Non-pigmented ciliary epithelial cell (primary cell): Measurements from ENCODE around the gene TRIM16.
"Not testable (repeated sequence)": the region's sequence is repeated elsewhere in the genome, so short reads cannot be mapped to it uniquely, and the experiment has no call there.

ENCODE experiments used
- DNase-seq: peaks from one replicate; pipeline ENCODE4 v3.0.0-alpha.2; 2010; ENCODE audit warnings: low read depth

Gene TRIM16

GRCh38 chr17:15615850-15616249 lies 68.3 kb downstream of the TRIM16 start:
- DNase-seq, result not testable (repeated sequence)

- not testable (repeated sequence) for DNase-seq
Observed at GRCh38 chr17:15613111-15613510, 71.0 kb downstream of the TRIM16 start.

GRCh38 chr17:15592960-15593359 lies 91.2 kb downstream of the TRIM16 start:
- DNase-seq, result not testable (repeated sequence)

GRCh38 chr17:15591986-15592385 lies 92.1 kb downstream of the TRIM16 start:
- not testable (repeated sequence) for DNase-seq

- not testable (repeated sequence) for DNase-seq
Observed at GRCh38 chr17:15590844-15591243, 93.3 kb downstream of the TRIM16 start.

GRCh38 chr17:15589544-15590536 lies 94.3 kb downstream of the TRIM16 start:
- not testable (repeated sequence) for DNase-seq

GRCh38 chr17:15588017-15588416 lies 96.1 kb downstream of the TRIM16 start:
- not testable (repeated sequence) for DNase-seq

GRCh38 chr17:15583313-15583712 lies 100.8 kb downstream of the TRIM16 start:
- not testable (repeated sequence) for DNase-seq

- DNase-seq, result not testable (repeated sequence)
Observed at GRCh38 chr17:15581462-15581861, 102.6 kb downstream of the TRIM16 start.
